ENCODE data around the gene RPS2.

The RPS2 gene

GRCh38 chr16:1919327-1919998 is 45.2 kb downstream of the RPS2 start:
- DNase-seq (ENCODE audit: low read depth in 2 of 2): no peak

GRCh38 chr16:1918351-1919326 is 46.0 kb downstream of the RPS2 start, which contains the start of gene HS3ST6:
TSS of gene HS3ST6 (minus strand) at chr16:1918415. CDS start at chr16:1918323, 92 bp downstream.
- DNase-seq (ENCODE audit: low read depth in 2 of 2): no peak

- no peak for DNase-seq (ENCODE audit: low read depth in 2 of 2)
Measured at GRCh38 chr16:1917665-1918350, 46.8 kb downstream of the RPS2 start.

- no peak for DNase-seq (ENCODE audit: low read depth in 2 of 2)
Measured at GRCh38 chr16:1917056-1917664, 47.5 kb downstream of the RPS2 start.

- DNase-seq (ENCODE audit: low read depth in 2 of 2): no peak
Measured at GRCh38 chr16:1916640-1916990, 48.0 kb downstream of the RPS2 start.

GRCh38 chr16:1915732-1916639 is 48.6 kb downstream of the RPS2 start:
- no peak for DNase-seq (ENCODE audit: low read depth in 2 of 2)

- DNase-seq (ENCODE audit: low read depth in 2 of 2): no peak
Measured at GRCh38 chr16:1914988-1915387, 49.6 kb downstream of the RPS2 start.

- DNase-seq (ENCODE audit: low read depth in 2 of 2): no peak
Measured at GRCh38 chr16:1914084-1914608, 50.5 kb downstream of the RPS2 start.

- DNase-seq (ENCODE audit: low read depth in 2 of 2): no peak
Measured at GRCh38 chr16:1913327-1914083, 51.1 kb downstream of the RPS2 start.

- no peak for DNase-seq (ENCODE audit: low read depth in 2 of 2)
Measured at GRCh38 chr16:1912215-1912543, 52.4 kb downstream of the RPS2 start.

All from stimulated activated CD4-positive, alpha-beta T cell treated with anti-CD3 and anti-CD28 coated beads, Interleukin-1b, Interleukin-23, amount 100 ng/mL, for 1 hour (primary cell).